ENCODE measurements around the gene DPEP2. TPM values are rescaled to one million over a fixed set of nuclear protein-coding genes. Genes with fewer than 3 reads are reported as not detected.
"Not testable (repeated sequence)": the region's sequence is repeated elsewhere in the genome, so short reads cannot be mapped to it uniquely, and the experiment has no call there.

The DPEP2 gene
- total RNA-seq, 1 experiment from 2014 or later: 0.31 TPM

DNA sequence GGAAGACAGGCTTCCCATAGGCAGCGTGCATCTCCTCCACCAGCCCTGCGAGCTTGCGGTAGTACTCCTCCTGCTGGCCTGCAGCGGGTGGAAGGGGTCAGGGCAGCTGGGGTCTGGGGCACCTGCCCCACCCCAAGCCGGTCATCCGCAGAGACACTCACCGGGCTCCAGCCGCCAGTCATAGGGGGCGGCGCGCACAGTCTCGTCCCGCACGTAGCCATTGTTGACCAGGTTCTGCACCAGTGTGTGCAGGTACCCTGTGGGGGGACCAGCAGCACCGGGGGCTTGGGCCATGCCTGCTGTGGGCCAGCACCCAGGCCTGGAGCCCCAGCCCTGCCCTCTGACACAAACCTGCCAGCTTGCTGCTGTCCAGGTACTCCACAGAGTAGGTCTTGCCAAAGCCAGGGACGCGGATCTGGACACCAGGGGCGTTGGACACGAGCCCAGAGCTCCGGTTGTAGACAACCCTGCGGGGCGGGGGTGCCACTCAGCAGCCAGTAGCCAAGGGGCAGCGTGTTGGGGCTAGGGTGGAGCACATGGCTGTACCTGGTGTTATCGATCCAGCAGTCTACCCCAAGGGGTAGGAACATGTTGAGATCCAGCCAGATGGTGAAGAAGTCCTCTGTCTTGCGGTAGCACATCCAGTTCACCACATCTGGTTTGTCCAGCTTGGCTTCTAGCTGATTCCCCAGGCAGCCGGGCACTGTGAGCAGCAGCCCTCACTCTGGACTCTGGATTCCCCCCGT, 56.6 kb downstream of the DPEP2 start:
- no peak for DNase-seq (ENCODE audit: low spot score)
- in situ Hi-C loops (cut with HindIII; ENCODE audit: low sequenced_read_pairs): no loop called here

DNA sequence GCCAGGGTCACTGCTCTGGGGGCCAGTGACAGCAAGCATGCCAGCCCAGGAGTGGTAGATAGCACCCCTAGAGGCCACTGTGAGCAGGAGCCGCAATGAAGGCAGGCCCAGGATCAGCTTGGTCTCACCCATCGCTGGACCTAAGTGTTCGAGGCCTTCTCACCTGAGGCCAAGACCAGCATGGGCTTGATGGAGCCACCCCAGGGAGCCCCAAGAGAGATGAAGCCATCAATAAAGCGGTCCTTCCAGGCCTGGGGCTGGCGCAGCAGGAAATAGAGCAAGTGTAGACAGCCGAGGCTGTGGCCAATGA, 57.1 kb downstream of the DPEP2 start:
- in situ Hi-C loops (cut with HindIII; ENCODE audit: low sequenced_read_pairs): no loop called here
- peak; percentile 54 for DNase-seq (ENCODE audit: low spot score)

DNA sequence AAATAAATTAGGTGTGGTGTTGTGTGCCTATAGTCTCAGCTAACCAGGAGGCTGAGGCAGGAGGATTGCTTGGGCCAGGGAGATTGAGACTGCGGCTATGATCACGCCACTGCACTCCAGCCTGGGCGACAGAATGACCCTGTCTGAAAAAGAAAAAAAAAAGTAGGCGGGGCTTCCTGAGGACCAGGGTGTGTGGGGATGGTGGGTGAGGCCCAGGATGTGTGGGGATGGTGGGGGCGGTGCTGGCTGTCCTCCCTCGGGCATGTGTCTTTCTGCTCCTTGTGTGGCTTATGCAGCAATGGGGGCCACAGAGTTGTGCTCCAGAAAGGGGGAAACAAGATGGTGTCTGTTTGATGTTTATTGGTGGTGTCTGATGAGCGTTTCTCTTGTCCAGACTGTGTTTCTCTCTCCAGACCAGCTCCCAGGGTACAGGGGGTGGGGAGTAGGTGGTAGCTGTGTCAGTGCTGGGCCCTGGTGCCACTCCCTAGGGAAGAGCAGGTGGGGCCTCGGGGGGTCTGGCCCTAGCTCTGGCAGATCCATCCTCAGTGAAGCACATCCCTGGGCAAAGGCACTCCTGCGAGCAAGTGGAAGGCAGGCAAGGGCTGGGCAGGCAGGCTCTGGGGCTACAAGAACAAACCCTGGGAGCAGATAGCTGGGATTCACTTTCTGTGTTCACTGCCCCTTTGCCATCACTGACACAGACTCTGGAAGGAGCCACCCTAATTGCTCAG, 57.6 kb downstream of the DPEP2 start:
- in situ Hi-C loops (cut with HindIII; ENCODE audit: low sequenced_read_pairs): no loop called here
- DNase-seq (ENCODE audit: low spot score): no peak

DNA sequence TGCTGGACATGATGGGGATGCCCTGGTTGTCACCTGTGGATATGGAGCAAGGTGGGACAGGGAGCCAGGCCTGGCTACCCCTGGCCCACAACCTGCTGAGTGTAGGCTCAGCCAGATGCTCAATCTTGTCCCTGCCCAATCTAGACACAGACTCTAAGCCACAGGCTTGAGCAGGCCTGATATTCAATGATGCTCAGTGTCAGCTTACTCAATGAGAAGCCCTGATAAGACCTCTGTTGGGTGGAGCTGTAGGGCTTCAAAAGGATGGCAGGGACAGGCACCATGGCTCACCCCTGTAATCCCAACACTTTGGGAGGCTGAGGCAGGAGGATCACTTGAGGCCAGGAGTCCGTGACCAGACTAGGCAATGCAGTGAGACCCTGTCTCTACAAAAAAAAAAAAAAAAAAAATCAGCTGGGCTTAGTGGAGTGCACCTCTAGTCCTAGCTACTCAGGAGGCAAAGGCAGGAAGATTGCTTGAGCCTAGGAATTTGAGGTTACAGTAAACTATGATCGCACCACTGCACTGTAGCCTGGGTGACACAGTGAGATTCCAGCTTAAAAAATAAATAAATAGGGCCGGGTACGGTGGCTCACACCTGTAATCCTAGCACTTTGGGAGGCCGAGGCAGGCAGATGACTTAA, 58.7 kb downstream of the DPEP2 start:
- in situ Hi-C loops (cut with HindIII; ENCODE audit: low sequenced_read_pairs): no loop called here
- DNase-seq (ENCODE audit: low spot score): no peak

DNA sequence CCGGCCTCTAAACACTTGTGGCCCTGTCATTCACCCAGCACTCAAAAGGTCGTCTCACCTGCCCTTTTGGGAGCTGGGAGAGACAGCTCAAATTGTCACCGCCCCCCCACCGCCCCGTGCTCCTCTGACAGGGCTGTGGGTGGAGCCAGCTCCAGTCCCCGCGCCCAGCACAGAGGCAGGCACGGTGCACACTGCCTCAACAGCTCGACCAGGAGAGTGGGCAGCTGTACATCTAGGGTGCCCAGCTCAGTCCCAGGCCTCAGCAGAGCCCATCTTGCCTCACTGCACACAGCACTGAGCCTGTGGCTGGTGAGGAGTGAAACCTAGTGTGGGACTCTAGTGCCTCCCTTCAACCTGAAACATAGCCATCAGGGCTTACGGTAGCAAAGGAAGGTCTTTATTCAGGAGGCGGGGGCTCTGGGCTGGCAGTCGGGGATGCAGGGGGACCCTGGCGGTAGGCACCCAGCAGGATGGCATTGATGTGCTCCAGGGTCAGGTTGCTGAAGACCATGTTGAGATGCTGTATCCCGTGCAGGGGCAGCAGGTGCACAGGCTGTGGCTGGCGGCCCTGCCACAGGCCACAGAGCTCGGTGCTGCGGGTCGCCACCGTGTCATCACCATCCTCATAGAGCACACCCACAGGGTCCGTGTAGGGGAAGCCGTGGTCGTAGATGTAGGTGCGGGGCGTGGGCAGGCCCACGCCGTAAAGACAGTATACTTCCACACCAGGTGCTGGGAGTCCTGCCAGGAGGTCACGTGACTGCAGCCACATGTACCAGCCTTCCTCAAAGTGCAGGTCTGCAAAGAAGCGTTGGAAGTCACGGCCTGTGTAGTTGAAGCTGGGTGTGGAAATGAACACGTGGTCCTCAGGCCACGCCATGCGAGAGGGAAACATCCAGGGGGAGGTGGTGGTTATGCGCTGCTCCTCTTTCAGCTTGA, 59.5 kb downstream of the DPEP2 start:
- in situ Hi-C loops (cut with HindIII; ENCODE audit: low sequenced_read_pairs): no loop called here
- DNase-seq (ENCODE audit: low spot score): no peak

DNA sequence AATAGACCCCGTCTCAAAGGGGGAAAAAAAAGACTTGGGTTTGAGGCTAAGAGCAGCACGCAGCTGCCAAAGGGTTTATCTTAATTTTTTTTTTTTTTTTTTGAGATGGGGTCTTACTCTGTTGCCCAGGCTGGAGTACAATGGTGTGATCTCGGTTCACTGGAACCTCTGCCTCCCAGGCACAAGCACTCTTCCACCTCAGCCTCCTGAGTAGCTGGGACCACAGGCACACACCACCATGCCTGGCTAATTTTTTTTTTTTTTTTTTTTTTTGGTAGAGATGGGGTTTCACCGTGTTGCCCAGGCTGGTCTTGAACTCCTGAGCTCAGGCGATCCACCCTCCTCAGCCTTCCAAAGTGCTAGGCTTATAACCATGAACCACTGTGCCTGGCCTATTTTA, 61.6 kb downstream of the DPEP2 start:
- in situ Hi-C loops (cut with HindIII; ENCODE audit: low sequenced_read_pairs); DNase-seq (ENCODE audit: low spot score): not testable (repeated sequence)

Other genes with a start within 250 kb of the DPEP2 start
- 3.0 and 5.9 TPM in 2 replicates for gene RANBP10, start 192.9 kb downstream of the DPEP2 start, total RNA-seq (2014; rRNA removed; shearing (Covaris generic))
- gene TSNAXIP1, start 192.6 kb downstream of the DPEP2 start, total RNA-seq (2014; rRNA removed; shearing (Covaris generic)): 0.49 and 0.95 TPM in 2 replicates
- 38.6 and 50.8 TPM in 2 replicates for gene THAP11, start 157.2 kb downstream of the DPEP2 start, total RNA-seq (2014; rRNA removed; shearing (Covaris generic))
- 419 and 444 TPM in 2 replicates for gene NUTF2, start 152.6 kb downstream of the DPEP2 start, total RNA-seq (2014; rRNA removed; shearing (Covaris generic))
- 27.6 and 41.8 TPM in 2 replicates for gene CENPT, start 151.8 kb downstream of the DPEP2 start, total RNA-seq (2014; rRNA removed; shearing (Covaris generic))
- gene EDC4, start 126.4 kb downstream of the DPEP2 start, total RNA-seq (2014; rRNA removed; shearing (Covaris generic)): 40.0 and 80.9 TPM in 2 replicates
- gene NRN1L, start 114.6 kb downstream of the DPEP2 start, total RNA-seq (2014; rRNA removed; shearing (Covaris generic)): not detected in 2 replicates
- gene PSKH1, start 106.2 kb downstream of the DPEP2 start, total RNA-seq (2014; rRNA removed; shearing (Covaris generic)): 34.4 and 40.8 TPM in 2 replicates
- gene CTRL, start 67.6 kb downstream of the DPEP2 start, total RNA-seq (2014; rRNA removed; shearing (Covaris generic)): 0.18 TPM in 1 of 2 replicates, not detected in the other
- gene PSMB10, start 62.6 kb downstream of the DPEP2 start, total RNA-seq (2014; rRNA removed; shearing (Covaris generic)): 17.1 and 26.2 TPM in 2 replicates
- 6.0 and 8.1 TPM in 2 replicates for gene LCAT, start 55.4 kb downstream of the DPEP2 start, total RNA-seq (2014; rRNA removed; shearing (Covaris generic))
- 30.0 and 46.2 TPM in 2 replicates for gene SLC12A4, start 30.8 kb downstream of the DPEP2 start, total RNA-seq (2014; rRNA removed; shearing (Covaris generic))
- not detected in 2 replicates for gene DPEP3, start 19.0 kb downstream of the DPEP2 start, total RNA-seq (2014; rRNA removed; shearing (Covaris generic))
- gene DPEP2NB, start 16.4 kb upstream of the DPEP2 start, total RNA-seq (2014; rRNA removed; shearing (Covaris generic)): not detected in 2 replicates
- 49.0 and 63.4 TPM in 2 replicates for gene DDX28, start 23.7 kb upstream of the DPEP2 start, total RNA-seq (2014; rRNA removed; shearing (Covaris generic))
- gene DUS2, start 23.8 kb upstream of the DPEP2 start, total RNA-seq (2014; rRNA removed; shearing (Covaris generic)): 17.0 and 19.3 TPM in 2 replicates
- gene NFATC3, start 85.9 kb upstream of the DPEP2 start, total RNA-seq (2014; rRNA removed; shearing (Covaris generic)): 16.3 and 26.9 TPM in 2 replicates
- 0.10 TPM in 1 of 2 replicates, not detected in the other for gene ESRP2, start 236.6 kb upstream of the DPEP2 start, total RNA-seq (2014; rRNA removed; shearing (Covaris generic))
- 15.3 and 19.7 TPM in 2 replicates for gene PLA2G15, start 245.9 kb upstream of the DPEP2 start, total RNA-seq (2014; rRNA removed; shearing (Covaris generic))

Data from G401 (cell line).